SIG-M5 treated with dmso at 0.1 percent for 504 hours (cell line): ENCODE measurements around the gene TRIP12.
"Not testable (repeated sequence)": the region's sequence is repeated elsewhere in the genome, so short reads cannot be mapped to it uniquely, and the experiment has no call there.

ENCODE experiments used
- DNase-seq: peaks from one replicate; lab custom pipeline; 2025; ENCODE audit not compliant: unreplicated experiment; lab: John Stamatoyannopoulos, UW

The TRIP12 gene

GRCh38 chr2:229879191-229879950 is 42.4 kb downstream of the TRIP12 start:
- no peak for DNase-seq

GRCh38 chr2:229875549-229875948 is 46.3 kb downstream of the TRIP12 start:
- no peak for DNase-seq

DNA sequence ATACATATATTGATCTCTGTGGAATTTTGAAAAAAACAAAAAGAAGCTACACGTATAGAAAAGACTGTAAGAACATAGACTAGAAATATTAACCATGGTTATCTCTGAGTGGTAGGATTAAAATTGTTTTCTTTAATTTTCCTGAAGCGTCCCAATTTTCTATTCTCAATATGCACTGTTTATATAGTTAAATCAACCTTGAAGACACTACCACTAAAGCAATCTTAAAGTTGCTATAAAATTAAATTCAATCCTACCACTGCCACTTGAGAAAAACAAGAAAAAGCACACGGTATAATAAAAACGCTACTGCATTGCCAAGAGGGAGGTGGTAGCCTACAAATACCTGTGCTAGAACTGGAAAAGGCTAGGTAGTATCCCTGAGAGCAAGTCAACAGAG is 47.2 kb downstream of the TRIP12 start:
- DNase-seq, result no peak

DNA sequence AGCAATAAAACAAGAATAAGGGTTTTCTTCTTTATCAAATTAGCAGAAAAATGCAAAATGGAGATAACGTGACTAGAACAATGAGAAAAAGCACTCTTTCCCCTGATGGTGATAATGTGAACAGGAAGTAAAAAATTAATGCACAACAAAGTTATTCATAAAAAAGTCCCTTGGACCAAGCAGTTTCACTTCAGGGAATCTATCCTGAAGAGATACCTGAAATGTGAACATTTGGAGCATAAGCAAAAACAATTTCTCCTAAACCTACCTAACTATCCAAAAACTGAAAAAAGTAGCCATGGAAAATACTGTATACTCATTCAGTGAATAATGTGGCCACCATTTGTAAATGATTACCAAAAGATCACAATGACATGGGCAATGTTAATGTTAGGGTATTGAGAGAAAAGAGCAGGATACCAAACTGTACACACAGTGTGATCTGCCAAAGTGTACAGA is 48.7 kb downstream of the TRIP12 start:
- DNase-seq, result no peak

- DNase-seq, result no peak
Observed at GRCh38 chr2:229870903-229871656, 50.7 kb downstream of the TRIP12 start.

DNA sequence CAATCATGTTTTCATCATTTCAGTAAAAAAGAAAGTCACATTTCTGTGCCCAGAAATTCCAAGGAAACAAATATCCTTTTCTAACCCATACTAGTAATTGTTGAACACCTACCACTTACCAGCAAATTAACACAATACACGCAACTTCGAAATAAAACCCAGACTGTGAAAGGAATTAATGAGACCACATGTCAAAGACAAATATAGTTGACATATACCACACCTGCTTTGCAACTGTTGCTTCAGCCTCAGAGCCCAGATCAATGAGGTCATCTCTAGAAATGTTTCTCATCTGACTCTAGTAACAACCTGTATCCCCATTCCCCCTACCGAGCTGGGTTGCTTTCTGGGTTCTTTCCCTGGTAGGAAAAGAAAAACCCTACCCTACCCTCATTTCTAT is 52.6 kb downstream of the TRIP12 start:
- DNase-seq, result no peak

DNA sequence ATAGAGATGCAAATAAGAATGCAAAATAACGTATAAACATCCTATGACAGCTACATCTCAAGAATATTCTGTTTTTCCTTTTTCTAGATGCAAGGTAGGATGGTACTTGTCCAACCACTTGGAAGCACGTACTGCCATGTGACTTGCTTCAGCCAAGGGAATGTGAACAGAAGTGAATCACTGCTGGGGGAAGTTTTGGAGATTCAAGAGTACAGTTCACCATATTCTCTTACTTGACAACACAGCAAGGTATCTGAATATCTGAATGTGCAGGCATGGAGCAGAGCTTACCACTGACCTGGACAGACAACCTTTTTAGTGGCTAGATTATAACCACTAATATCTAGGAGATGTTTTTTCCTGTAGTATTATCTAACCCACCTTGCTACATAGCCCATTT is 53.0 kb downstream of the TRIP12 start:
- no peak for DNase-seq

- DNase-seq, result no peak
Observed at GRCh38 chr2:229865033-229865432, 56.8 kb downstream of the TRIP12 start.

- no peak for DNase-seq
Observed at GRCh38 chr2:229861431-229861830, 60.4 kb downstream of the TRIP12 start.

DNA sequence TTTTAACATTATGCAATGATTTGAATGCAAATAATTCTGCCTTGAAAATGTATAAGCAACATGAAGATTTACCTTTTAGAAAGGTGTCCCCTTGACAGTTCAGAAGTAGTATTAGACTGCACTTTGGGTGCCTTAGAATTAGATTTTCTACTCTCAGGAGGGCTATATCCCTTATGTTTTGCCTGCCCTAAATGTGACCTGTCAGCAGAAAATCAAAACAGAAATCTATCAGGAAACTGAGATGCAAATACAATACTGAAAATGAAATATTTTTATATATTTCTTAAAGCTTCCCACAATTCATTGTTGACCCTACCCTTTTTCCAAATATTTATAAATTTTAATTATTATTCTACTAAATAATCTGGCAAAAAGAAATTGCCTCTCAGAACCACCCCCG is 61.5 kb downstream of the TRIP12 start:
- DNase-seq, result no peak

DNA sequence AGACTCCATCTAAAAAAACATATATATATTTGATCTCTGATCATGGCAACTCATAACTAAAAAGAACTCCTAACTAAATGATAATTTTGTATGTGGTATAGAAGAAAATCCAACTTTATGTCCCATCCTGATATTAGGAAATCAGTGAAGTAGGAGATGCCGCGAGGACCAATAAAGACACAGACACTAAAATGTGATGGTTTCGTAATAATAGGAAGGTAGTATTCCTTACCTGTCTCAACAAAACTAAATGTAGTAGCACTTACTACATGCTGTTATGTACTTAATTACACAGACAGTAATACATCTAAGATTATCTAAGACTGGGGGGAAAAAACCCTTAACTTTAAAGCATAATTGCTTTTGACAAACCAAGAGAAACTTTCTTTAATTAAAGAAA is 63.5 kb downstream of the TRIP12 start:
- no peak for DNase-seq

GRCh38 chr2:229857634-229858033 is 64.2 kb downstream of the TRIP12 start:
- no peak for DNase-seq

GRCh38 chr2:229856413-229856812 is 65.4 kb downstream of the TRIP12 start:
- DNase-seq, result peak; percentile 82

DNA sequence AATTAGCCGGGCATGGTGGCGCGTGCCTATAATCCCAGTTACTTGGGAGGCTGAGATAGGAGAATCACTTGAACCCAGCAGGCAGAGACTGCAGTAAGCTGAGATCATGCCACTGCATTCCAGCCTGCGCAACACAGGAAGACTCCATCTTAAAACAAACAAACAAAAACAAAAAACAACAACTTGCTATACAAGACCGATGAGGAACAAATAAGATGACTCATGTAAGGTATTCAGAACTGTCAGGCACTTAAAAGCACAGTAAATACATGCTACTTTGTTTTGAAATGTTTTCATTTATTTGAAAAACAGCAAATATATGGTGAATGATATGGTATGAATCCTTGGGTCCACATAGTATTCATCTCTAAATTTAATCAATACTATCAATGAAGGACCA is 66.7 kb downstream of the TRIP12 start:
- DNase-seq, result no peak

DNA sequence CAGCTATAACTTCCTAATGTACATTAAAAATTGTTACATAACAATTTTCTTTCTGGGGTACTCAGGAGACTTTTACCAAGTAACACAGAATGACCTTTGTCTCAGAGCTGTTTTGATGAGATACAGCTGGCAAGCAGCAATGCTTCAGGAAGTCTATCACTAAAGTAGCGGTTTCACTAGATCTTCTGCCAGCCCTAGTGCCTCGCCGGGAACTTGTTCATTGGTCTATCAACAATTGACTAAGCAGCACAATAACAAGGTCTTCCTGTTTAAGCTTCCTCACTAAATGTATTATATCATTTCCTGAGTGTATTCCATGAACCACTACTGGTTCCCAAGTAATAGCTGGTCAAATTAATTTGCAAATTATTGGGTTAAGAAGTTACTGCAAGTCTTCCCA is 69.2 kb downstream of the TRIP12 start:
- no peak for DNase-seq

- no peak for DNase-seq
Observed at GRCh38 chr2:229851870-229852269, 69.9 kb downstream of the TRIP12 start.

GRCh38 chr2:229850355-229851275 is 71.2 kb downstream of the TRIP12 start:
- DNase-seq, result not testable (repeated sequence)

DNA sequence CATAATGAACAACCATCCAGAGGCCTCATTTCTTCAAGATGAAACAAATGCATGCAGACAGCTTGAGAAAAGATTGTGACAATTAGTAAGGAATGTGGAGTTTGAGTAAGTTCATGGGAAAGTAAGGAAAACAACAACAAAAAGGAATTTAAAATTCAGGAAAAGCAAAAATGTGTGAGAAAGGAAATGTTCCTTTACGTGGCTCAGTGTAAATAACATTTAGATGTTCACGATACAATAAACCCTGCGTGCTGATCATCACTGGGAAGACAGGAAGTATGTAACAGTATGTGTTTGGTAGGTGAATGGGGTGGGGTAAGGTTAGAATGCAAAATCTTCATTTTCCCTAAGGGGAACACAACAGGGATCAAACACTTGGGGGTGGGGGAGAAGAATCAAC is 72.7 kb downstream of the TRIP12 start:
- no peak for DNase-seq

DNA sequence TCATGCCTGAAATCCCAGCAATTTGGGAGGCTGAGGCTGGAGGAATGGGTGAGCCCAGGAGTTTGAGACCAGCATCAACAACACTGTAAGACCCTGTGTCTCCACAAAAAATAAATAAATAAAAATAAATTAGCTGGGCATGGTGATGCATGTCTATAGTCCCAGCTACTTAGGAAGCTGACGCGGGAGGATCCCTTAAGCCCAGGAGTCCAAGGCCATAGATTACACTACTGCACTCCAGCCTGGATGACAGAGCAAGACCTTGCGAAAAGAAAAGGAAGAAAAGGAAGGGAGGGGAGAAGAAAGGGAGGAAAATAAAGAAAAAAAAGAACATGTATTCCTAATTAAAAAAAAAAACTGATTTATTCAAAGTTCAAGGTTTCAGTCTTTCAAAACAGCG is 78.2 kb downstream of the TRIP12 start:
- no peak for DNase-seq

DNA sequence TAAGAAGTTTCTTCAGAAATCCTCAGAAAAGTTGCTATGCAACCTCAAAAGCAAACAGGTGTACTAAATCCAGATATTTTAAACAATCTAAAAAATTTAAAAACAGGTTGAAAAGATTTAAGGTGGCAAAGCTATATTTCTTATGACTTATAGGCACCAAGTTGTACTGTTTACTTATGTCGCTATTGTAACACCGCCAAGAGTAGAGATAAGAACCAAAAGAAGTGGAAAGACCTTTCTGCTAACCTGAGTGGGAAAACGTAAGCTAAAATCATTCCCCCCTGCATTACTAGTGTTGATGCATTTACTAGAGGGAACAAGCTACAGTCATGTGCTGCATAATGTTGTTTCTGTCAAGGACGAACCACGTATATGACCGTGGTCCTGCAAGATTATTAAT is 83.1 kb downstream of the TRIP12 start:
- no peak for DNase-seq

DNA sequence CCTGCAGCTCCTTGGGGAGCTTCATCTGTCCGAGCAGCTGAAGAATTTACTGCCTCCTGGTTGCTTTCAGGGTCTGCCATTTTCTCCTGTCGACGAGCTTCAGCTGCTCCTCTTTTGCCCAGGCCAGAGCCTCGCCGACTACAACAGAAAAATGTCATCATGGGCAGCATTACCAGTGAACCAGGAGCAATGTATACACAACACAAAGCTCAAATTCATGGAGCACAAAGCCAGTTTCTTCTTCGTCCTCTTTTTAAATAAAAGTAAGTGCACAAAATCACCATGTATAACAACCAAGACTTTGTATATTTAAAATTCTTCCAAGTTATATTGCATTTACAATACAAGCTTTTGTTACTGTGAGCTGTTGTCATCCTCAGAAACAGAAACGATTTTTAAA is 85.0 kb downstream of the TRIP12 start:
- DNase-seq, result no peak
